HG02763 (cell line): Measurements from ENCODE around the gene GPR26.

Experiments
- ATAC-seq: cut with Tn5 transposase; IDR thresholded peaks from one replicate; pipeline ENCODE4 v1.9.1; 2021; ENCODE audit warnings: mild to moderate bottlenecking, moderate library complexity; ENCODE audit not compliant: unreplicated experiment

GPR26 gene

GRCh38 chr10:123645016-123645415, 21.1 kb upstream of the GPR26 start:
- no peak for ATAC-seq

DNA sequence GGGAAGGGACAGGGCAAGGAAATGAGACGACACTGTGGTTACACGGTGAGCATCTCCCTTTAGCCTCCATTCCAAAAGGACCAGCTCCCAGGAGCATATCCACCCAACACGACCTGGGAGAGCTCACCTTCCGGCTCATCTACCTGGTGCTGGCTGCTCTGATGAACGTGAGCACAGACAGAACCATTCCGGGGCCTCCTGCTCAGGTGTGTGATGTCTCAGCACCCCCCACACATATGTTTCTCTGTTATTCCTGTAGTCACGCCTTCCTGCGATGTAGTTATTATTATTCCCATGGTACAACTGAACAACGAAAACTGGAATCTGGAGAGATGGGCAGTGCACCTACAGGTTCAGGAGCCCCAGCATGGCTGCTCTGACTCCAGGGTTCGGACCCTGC, 20.5 kb upstream of the GPR26 start:
- ATAC-seq, result no peak

DNA sequence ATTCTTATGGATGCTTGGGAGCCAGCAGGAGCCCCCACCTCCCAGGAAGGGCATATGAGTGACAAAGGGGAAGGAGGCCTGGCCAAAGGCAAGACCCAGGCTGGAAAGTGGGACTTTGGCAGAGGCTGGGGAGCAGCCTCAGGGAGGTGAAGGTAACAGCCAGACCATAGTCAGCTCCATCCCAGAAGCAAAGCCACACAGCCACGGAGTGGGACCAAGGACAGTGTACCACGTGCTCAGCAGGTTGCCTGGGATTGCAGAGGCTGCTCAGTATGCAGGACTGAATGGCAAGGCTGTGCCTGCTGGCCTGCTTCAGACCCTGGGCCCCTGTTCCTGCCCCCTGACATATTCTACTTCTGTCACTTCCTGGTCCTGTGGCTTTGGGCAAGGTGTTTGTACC, 17.6 kb upstream of the GPR26 start:
- no peak for ATAC-seq

DNA sequence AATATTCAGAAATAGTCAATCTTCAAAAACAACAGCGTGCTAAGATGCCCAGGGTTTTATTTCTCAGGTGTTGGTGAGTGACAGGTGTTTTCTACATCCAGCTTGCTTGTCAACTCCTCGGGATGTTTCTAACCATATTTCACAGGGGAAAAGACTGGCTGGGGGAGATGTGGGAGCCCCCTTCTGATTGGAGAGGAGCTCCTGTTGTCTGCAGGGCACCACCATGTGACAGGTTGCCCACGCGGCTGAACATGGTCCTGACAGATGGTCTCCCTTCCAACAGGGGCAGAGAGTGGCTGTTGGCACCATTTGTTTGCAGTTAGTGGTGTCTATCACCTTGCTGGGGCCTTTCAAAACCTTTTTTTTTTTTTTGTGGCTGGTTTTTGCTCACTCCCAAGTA, 16.5 kb upstream of the GPR26 start:
- ATAC-seq, result no peak

DNA sequence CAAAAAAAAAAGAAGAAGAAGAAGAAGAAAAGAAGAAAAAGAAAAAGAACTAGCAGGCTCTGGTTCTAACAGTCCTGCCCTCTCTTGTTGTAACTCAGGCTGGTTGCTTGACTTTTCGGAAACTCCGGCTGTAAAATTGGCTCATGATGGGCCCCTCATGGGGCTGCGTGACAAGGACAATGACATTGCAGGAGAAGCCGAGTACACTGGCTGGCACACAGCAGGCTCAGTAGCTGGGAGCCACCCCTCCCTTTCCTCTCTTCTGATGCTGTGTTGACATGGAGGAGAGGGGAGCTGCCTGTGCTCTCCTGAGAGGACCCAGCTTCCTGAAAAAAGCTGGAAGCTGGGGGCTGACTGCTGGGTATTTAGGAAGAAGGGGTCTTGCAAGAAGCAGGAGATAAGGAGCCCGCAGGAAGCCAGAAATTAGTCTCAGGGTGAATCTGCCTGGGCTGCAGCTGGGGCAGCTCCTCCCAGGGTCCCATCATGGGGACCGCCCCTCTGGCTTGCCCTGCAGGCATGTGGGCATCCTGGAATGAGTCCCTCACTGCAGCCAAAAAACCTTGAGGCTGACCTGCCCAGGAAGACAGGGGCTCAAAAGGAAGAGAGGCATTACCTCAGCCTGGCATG, 14.6 kb upstream of the GPR26 start:
- ATAC-seq, result no peak

GRCh38 chr10:123655751-123656150, 10.4 kb upstream of the GPR26 start:
- ATAC-seq, result no peak

DNA sequence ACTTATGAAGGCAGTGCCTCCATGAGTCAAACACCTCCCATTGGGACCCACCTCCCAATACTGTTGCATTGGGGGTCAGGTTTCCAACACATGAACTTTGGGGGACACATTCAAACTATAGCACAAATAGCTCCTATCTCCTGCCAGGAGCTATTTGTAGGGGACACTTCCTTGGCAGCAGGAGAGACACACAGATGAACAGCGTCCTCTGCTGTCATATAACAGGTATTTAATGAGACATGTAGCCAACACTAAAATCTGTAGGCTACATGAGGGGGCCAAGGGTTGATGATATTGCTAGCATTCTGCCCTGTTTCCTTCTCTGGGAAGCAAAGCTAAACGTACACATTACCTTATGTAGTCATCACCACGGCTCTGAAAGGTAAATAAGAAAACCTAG, 2.6 kb upstream of the GPR26 start:
- ATAC-seq, result no peak

DNA sequence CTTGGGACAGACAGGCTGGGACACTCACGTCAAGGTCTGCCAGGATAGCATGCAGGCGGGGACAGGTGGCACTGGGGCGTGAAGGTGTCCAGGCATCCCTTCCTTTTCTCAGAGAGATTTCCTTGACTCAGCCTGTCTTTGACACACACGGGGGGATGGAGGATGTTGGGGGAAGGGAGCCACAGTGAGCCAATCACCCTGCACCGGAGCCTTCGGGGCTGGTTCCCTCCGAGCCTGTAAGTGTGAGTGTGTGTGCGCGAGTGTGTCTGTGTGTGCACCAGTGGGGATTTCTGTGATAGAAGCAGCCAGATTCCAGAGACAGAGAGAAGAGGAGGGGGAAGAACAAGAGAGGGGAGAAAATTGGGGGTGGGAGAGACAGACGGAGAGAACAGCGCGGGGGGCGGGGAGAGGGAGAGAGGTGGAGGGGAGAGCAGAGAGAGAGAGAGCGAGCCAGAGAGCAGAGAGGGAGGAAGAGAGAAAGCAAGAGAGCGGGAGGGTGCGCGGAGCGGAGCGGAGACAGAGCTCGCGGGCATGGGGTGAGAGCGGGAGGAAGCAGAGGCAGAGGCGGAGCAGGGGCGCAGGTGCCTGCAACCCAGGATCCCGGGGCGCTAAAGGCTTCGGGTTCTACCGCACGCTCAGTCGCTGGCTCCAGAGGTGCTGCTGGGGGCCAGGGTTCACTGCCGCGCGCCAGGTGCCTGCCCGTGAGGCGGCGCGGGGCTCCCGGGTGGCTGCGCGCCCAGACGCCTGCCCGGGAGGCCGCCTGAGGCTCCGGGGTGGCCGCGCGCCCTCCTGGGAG, 466 bp upstream of the GPR26 start:
- ATAC-seq, result no peak

GRCh38 chr10:123669886-123670285, 3.7 kb downstream of the GPR26 start:
- ATAC-seq, result no peak

GRCh38 chr10:123673198-123673597, 7.0 kb downstream of the GPR26 start:
- ATAC-seq, result no peak

DNA sequence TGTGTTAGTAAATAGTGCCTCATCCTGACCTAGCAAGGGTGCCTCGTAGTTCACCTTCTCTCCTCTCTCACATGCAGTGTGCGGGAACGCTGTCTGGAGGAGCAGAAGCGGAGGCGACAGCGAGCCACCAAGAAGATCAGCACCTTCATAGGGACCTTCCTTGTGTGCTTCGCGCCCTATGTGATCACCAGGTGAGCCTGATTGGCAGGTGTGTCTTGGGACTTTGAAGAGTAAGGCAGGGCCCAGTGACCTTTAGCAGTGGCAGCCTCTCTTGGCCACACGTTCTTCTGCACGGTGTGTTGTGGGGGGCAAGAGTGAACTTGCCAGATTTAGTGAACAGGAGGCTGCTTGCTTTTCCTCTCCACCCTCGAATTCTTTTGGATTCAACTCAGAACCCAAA, 8.6 kb downstream of the GPR26 start:
- ATAC-seq, result no peak

- no peak for ATAC-seq
These were observed 9.7 kb downstream of the GPR26 start for GRCh38 chr10:123675811-123676210.

DNA sequence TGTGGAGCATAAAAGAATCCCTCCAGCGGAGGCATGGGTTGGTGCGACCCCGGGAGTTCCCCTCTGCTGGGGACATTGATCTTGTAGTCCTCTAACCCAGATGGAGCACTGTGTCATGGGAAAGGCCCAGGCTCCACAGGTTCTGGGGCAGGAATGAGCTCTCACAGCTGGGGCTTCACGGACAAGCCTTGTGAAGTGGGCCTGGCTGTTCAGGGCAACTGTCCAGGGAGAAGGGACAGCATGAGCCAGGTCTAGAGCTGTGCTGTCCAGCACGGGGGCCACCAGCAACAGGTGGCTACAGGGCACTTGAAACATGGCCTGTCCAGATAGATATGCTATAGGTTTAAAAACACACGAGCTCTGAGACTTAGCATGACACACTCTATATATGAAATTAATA, 11.4 kb downstream of the GPR26 start:
- no peak for ATAC-seq

- no peak for ATAC-seq
These were observed 12.2 kb downstream of the GPR26 start for GRCh38 chr10:123678376-123678775.

- ATAC-seq, result no peak
These were observed 15.1 kb downstream of the GPR26 start for GRCh38 chr10:123681285-123681684.

- ATAC-seq, result no peak
These were observed 16.3 kb downstream of the GPR26 start for GRCh38 chr10:123682477-123682876.

- no peak for ATAC-seq
These were observed 17.3 kb downstream of the GPR26 start for GRCh38 chr10:123683459-123683858.

GRCh38 chr10:123683865-123684264, 17.7 kb downstream of the GPR26 start:
- no peak for ATAC-seq

DNA sequence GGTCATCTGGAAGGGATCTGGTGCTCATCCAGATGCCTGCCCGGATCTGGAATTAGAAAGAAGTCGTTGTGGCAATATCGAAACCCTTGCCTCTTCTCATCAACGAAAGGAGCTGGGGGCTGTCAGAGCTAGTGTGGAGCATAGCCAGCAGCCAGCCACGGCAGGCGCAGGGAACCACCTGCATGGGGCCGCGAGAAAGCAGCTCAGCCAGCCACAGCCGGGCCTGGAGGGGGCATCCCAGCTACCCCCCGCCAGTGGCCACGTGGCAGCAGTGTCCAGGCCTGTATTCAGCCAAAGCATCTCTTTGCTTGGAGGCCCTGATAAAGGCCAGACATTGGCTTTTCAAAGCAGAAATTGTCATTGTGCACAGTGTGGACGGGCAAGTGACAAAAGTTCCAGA, 19.1 kb downstream of the GPR26 start:
- no peak for ATAC-seq

DNA sequence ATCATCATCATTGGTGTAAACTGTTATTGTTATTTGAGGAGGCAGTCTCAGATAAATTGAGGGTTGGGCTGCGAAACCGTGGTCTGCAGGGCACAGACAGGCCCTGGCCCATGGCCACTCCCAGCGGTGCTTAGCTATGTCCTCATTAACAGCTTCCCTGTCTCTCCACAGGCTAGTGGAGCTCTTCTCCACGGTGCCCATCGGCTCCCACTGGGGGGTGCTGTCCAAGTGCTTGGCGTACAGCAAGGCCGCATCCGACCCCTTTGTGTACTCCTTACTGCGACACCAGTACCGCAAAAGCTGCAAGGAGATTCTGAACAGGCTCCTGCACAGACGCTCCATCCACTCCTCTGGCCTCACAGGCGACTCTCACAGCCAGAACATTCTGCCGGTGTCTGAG, 21.6 kb downstream of the GPR26 start:
- ATAC-seq, result no peak

DNA sequence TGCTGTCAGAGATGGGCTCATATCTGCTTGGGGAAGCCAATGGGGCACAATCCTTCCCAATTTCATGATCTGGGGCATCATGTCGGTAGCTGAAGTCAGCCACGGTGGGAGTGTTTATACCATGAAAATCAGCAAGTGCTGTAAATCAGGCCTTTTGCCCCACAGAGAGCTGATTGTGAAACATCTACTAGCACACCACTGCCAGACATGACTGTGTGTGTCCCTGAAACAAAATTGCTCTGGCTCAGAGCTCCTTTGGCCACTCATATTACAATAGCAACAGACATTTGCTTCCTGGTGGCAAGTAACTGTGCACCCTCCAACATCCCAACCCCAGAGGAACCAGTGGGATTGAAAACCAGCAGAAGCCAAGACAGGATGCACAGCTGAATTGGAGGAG, 23.7 kb downstream of the GPR26 start:
- no peak for ATAC-seq

- no peak for ATAC-seq
These were observed 37.1 kb downstream of the GPR26 start for GRCh38 chr10:123703195-123703790.
